ENCODE results near the gene NR2E3. TPM values are rescaled to one million over a fixed set of nuclear protein-coding genes. Genes with fewer than 3 reads are reported as not detected.

Gene NR2E3
- total RNA-seq, 1 experiment from 2014 or later, result 0.31 TPM

DNA sequence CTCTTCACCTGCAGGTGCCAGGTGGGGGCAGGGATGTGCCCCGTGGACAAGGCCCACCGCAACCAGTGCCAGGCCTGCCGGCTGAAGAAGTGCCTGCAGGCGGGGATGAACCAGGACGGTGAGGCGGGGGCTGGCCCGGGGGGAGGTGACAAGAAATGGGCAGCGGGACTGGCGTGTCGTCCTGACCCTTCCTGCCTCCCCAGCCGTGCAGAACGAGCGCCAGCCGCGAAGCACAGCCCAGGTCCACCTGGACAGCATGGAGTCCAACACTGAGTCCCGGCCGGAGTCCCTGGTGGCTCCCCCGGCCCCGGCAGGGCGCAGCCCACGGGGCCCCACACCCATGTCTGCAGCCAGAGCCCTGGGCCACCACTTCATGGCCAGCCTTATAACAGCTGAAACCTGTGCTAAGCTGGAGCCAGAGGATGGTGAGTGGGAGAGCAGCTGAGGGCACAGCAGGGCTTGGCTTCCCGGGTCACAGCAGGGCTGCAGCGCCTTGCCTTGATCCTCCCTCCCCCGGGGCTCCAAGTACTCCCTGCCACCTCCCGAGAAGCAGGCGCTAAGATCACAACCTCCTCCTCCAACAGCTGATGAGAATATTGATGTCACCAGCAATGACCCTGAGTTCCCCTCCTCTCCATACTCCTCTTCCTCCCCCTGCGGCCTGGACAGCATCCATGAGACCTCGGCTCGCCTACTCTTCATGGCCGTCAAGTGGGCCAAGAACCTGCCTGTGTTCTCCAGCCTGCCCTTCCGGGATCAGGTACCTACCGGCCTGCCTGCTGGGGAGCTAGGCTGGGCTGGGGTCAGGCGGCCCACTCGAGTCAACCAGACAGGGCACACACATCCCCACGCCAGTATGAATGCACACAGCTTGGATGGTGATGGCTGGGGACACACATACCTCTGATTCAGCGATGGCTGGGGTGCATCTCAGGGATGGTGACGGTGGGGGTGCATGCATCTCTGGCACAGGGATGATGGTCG lies 1.7 kb downstream of the NR2E3 start:
- H3K36me3 Mint-ChIP-seq (ENCODE audit: insufficient read depth in 1 of 3, low read depth in 3 of 3), result no peaks in the 10 kb centered on the region; a peak in 1 of 7 replicates
- Histone ChIP-seq H2BK5ac (ENCODE audit: insufficient read length, low read length) (no peak overlapping the region), H3K79me1 (ENCODE audit: insufficient read depth, low read depth, low read length, poor library complexity, severe bottlenecking) (no peaks in the 10 kb centered on the region), H3K18ac (ENCODE audit: insufficient read length, low read depth, low read length) (no peak overlapping the region), H4K5ac (ENCODE audit: insufficient read length, low read depth, low read length) (no peak overlapping the region), H3T11ph (ENCODE audit: low read length) (no peak overlapping the region), H2BK15ac (ENCODE audit: low read depth, low read length) (no peak overlapping the region), H3K23ac (ENCODE audit: insufficient read length, low read depth, low read length) (no peak overlapping the region), H3K23me2 (ENCODE audit: insufficient read length, low read depth, low read length, poor library complexity, severe bottlenecking) (no peaks in the 10 kb centered on the region), H3K9me3 (ENCODE audit: control insufficient read depth, low read depth, low read length) (no peaks in the 10 kb centered on the region), H2BK120ac (ENCODE audit: low read depth, low read length, poor library complexity, severe bottlenecking) (no peak overlapping the region), H2AK5ac (ENCODE audit: insufficient read length, low read length) (no peak overlapping the region), H3K4ac (ENCODE audit: low read depth, low read length) (no peak overlapping the region), H4K8ac (replicated peaks; ENCODE audit: insufficient read length, low read depth, low read length) (no peak overlapping the region), H2BK20ac (ENCODE audit: low read depth, low read length, poor library complexity, severe bottlenecking) (no peak overlapping the region), H4K91ac (ENCODE audit: insufficient read length, low read depth, low read length) (no peak overlapping the region), H4K20me1 (ENCODE audit: control insufficient read depth, insufficient read depth, insufficient read length) (no peaks in the 10 kb centered on the region), H3K4me1 (ENCODE audit: insufficient read depth, low read length) (peaks cover 3% of the 10 kb centered on the region; the same call in 1 of the 2 replicates), H2BK12ac (ENCODE audit: insufficient read length, low read depth, low read length) (no peak overlapping the region), H3K56ac (ENCODE audit: insufficient read length, low read depth, low read length) (no peak overlapping the region), H3K14ac (ENCODE audit: insufficient read depth, low read length) (no peak overlapping the region), H3K9ac (ENCODE audit: extremely low read depth, insufficient read length, low read length) (no peak overlapping the region), H3K4me2 (ENCODE audit: insufficient read depth, insufficient read length, low read length) (no peak overlapping the region), H2AFZ (ENCODE audit: low read length) (no peak overlapping the region), H3K79me2 (ENCODE audit: insufficient read depth, low read length) (no peaks in the 10 kb centered on the region), H3K27me3 (ENCODE audit: insufficient read depth, low read length) (no peaks in the 10 kb centered on the region), H3K27ac (ENCODE audit: insufficient read length, low read depth, low read length) (no peak overlapping the region)
- no peak overlapping the region for H3K4me3 Mint-ChIP-seq
- DNase-seq, result no peak
- peak overlapping the region in 1 of 3 experiments; percentile 97; a peak in 1 of 7 replicates for H3K27ac Mint-ChIP-seq
- no peaks in the 10 kb centered on the region for H3K9me3 Mint-ChIP-seq
- no CpG with 5 or more reads among the region's 38 CpGs for WGBS (ENCODE audit: extremely low coverage, insufficient read length, low lambda C conversion rate)
- peaks cover 4% of the 10 kb centered on the region for H3K27me3 Mint-ChIP-seq (ENCODE audit: low read depth)
- TF ChIP-seq, protein P1, sequence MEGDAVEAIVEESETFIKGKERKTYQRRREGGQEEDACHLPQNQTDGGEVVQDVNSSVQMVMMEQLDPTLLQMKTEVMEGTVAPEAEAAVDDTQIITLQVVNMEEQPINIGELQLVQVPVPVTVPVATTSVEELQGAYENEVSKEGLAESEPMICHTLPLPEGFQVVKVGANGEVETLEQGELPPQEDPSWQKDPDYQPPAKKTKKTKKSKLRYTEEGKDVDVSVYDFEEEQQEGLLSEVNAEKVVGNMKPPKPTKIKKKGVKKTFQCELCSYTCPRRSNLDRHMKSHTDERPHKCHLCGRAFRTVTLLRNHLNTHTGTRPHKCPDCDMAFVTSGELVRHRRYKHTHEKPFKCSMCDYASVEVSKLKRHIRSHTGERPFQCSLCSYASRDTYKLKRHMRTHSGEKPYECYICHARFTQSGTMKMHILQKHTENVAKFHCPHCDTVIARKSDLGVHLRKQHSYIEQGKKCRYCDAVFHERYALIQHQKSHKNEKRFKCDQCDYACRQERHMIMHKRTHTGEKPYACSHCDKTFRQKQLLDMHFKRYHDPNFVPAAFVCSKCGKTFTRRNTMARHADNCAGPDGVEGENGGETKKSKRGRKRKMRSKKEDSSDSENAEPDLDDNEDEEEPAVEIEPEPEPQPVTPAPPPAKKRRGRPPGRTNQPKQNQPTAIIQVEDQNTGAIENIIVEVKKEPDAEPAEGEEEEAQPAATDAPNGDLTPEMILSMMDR (conservative IDR thresholded peaks at IDR 0.05), result no peak
- peaks cover 20 to 26% of the 10 kb centered on the region in 2 experiments for H3K4me1 Mint-ChIP-seq
